Ovary (tissue), 3 donors: ENCODE data around the gene LARGE2.

ENCODE experiments used
- CTCF ChIP-seq, 3 donors: fragments of 450-650 bp in 2 of 3; fragments of 200-600 bp in 1 of 3; IDR thresholded peaks; one replicate each; pipeline versions ENCODE4 v1.5.1 to v1.8.0; 2016 to 2022; ENCODE audit warnings: antibody characterized with exemption in 3 of 3, mild to moderate bottlenecking in 1 of 3
- POLR2A ChIP-seq: fragments of 450-650 bp; IDR thresholded peaks from one replicate; pipeline ENCODE4 v1.6.1; 2017; ENCODE audit warnings: antibody characterized with exemption, mild to moderate bottlenecking, moderate library complexity
- donor health status: DM: no; HTN: no; CAD: no.

GRCh38 chr11:45901626-45902025 lies 20.8 kb upstream of the LARGE2 start:
- TF ChIP-seq POLR2A (no peak), CTCF (IDR thresholded peaks at IDR 0.05) (no peak)
